Kidney epithelial cell (primary cell): ENCODE data around the gene FSCB. TPM values are rescaled to one million over a fixed set of nuclear protein-coding genes. Genes with fewer than 3 reads are reported as not detected.

Source experiments
- DNase-seq: peaks from one replicate; pipeline ENCODE4 v3.0.0-alpha.2; 2010; ENCODE audit warnings: low read depth
- H3K27me3 ChIP-seq: 2 replicates; pipeline ENCODE4 v1.6.0; 2011; ENCODE audit warnings: low read length; ENCODE audit not compliant: control insufficient read depth, insufficient read depth
- H3K36me3 ChIP-seq: 2 replicates; pipeline ENCODE4 v1.5.1; 2011; ENCODE audit warnings: low read length; ENCODE audit not compliant: control insufficient read depth, insufficient read depth
- H3K4me3 ChIP-seq: 2 replicates; pipeline ENCODE4 v1.5.1; 2011; ENCODE audit warnings: low read depth, mild to moderate bottlenecking, control low read depth, low read length
- total RNA-seq: library from RNA; depleted of rRNA; stranded (reverse); fragments of >200 nt; gene quantifications from 2 replicates; pipeline ENCODE4 v1.2.3, GENCODE V29; 2015
- TF ChIP-seq, protein P1 (sequence below): IDR thresholded peaks from 2 replicates; pipeline ENCODE4 v1.5.1; 2011; ENCODE audit warnings: mild to moderate bottlenecking, moderate library complexity, low read length, control low read depth, inconsistent platforms; ENCODE audit not compliant: insufficient read depth, poor library complexity, severe bottlenecking

The FSCB gene
- total RNA-seq, 1 donor from 2014 or later = 0.08 TPM

DNA sequence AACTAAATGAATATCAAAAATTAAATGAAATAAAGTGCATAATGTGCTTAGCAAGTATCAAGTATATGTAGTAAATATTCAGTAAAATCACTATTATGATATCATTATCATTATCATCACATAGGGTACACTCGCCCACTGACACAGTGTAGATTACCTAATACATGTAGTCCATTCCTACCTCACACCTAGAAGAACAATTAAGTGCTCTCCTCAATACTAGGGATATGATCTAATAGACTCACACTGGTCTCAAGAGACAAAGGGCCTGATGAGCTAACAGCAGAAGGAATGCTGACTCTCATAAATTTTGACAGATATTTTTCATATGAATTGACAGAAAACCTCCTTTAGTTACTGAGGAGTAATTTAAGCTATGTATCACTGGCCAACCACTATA lies 29.1 kb downstream of the FSCB start:
- Histone ChIP-seq H3K36me3 (no peaks in the 10 kb centered on the region), H3K27me3 (no peaks in the 10 kb centered on the region), H3K4me3 (no peak overlapping the region)
- TF ChIP-seq, protein P1, sequence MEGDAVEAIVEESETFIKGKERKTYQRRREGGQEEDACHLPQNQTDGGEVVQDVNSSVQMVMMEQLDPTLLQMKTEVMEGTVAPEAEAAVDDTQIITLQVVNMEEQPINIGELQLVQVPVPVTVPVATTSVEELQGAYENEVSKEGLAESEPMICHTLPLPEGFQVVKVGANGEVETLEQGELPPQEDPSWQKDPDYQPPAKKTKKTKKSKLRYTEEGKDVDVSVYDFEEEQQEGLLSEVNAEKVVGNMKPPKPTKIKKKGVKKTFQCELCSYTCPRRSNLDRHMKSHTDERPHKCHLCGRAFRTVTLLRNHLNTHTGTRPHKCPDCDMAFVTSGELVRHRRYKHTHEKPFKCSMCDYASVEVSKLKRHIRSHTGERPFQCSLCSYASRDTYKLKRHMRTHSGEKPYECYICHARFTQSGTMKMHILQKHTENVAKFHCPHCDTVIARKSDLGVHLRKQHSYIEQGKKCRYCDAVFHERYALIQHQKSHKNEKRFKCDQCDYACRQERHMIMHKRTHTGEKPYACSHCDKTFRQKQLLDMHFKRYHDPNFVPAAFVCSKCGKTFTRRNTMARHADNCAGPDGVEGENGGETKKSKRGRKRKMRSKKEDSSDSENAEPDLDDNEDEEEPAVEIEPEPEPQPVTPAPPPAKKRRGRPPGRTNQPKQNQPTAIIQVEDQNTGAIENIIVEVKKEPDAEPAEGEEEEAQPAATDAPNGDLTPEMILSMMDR = no peak
- no peak for DNase-seq

DNA sequence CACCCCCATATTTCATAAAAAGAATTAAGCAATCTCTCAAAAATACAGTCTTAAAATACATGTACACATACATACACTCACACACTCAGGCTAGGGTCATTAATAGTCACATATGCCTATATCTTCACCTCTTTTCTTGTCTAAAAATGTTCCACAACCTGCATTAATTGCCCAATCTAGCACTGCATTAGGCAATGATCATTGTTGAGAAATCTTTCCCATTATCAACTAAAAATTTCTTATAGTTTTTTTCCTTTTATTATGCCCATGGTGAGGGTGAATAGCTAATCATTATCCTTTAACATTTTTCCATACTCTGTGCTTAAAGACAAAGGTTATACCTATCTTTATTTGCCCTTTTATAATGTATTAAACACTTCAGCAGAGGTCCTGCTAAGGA lies 38.3 kb downstream of the FSCB start:
- no peak for DNase-seq
- no peak overlapping the region for H3K4me3 ChIP-seq
- H3K36me3 ChIP-seq = no peaks in the 10 kb centered on the region
- TF ChIP-seq, protein P1 = no peak
- H3K27me3 ChIP-seq = no peaks in the 10 kb centered on the region

DNA sequence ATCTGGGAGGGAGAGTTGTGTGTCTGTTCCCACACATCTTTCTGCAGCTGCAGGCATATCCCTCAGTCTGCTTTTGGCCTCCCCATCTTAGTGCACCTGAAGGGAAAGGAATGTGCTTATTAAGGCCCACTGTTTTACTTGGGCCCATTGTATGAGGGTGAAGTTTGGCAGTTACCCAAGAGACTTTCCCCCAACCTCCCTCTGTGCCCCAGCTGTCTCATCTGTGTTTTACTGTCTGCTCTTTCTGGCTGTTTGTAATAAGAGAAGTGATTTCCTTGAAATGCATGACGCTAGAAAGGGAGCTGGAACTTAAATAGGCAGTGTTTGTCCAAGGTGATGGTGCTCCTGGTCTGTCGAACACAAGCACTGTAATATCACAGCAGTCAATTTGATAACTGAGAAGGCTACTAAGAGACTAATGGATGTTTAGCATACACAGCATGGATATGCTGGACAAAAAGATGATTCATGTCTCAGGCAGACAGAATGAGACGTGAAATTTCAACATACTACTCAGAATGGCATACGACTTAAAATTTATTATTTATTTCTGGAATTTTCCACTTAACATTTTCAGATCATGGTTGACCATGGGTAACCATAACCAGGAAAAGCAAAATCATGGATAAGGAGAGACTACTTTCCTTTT lies 43.6 kb downstream of the FSCB start:
- DNase-seq = no peak
- H3K36me3 ChIP-seq = no peaks in the 10 kb centered on the region
- H3K4me3 ChIP-seq = no peak overlapping the region
- TF ChIP-seq, protein P1 = no peak
- H3K27me3 ChIP-seq = no peaks in the 10 kb centered on the region

DNA sequence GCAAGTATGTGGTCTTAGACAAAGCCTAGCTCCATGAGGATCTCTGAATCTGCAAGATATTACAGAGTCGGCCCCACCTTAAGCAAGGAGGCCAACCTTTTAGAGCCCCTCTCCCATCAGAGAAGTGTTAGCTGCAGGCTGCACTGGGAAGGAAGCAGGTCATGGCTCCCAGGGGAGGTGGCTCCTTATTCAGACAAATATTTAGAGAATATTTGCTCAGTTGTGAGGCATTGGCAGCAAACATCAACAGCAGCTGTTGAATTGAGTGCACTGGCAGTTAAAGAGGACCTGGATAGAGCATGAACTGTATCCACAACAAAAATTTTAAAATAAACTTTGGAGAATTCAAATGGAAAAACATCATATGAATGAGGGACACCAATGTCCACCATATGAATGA lies 44.7 kb downstream of the FSCB start:
- Histone ChIP-seq H3K36me3 (no peaks in the 10 kb centered on the region), H3K4me3 (no peak overlapping the region), H3K27me3 (no peaks in the 10 kb centered on the region)
- TF ChIP-seq, protein P1 = no peak
- no peak for DNase-seq

DNA sequence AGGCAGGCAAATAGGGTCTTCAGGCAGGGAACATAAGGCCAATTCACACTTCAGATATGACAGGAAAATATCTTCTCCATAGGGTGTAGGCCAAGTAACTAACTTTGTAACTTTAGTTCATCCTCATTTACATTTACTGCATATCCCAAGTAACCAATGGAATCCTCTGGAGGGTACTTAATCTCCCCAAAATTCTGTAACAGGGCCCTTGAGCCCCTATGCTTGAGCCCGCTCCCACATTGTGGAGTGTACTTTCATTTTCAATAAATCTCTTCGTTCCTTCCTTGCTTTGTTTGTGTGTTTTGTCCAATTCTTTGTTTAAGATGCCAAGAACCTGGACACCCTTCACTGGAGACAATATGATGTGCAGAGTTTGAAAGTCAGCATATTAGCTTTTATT lies 45.3 kb downstream of the FSCB start:
- TF ChIP-seq, protein P1 = no peak
- Histone ChIP-seq H3K27me3 (no peaks in the 10 kb centered on the region), H3K36me3 (no peaks in the 10 kb centered on the region), H3K4me3 (no peak overlapping the region)
- no peak for DNase-seq
